HuH-7.5 (cell line): Measurements from ENCODE around the gene TMEM117.
"Not testable (repeated sequence)": the region's sequence is repeated elsewhere in the genome, so short reads cannot be mapped to it uniquely, and the experiment has no call there.

Experiments
- DNase-seq: peaks from one replicate; pipeline ENCODE4 v3.0.0; 2011; ENCODE audit warnings: low spot score

TMEM117 gene

GRCh38 chr12:44299524-44299923 is 463.6 kb downstream of the TMEM117 start:
- no peak for DNase-seq

DNA sequence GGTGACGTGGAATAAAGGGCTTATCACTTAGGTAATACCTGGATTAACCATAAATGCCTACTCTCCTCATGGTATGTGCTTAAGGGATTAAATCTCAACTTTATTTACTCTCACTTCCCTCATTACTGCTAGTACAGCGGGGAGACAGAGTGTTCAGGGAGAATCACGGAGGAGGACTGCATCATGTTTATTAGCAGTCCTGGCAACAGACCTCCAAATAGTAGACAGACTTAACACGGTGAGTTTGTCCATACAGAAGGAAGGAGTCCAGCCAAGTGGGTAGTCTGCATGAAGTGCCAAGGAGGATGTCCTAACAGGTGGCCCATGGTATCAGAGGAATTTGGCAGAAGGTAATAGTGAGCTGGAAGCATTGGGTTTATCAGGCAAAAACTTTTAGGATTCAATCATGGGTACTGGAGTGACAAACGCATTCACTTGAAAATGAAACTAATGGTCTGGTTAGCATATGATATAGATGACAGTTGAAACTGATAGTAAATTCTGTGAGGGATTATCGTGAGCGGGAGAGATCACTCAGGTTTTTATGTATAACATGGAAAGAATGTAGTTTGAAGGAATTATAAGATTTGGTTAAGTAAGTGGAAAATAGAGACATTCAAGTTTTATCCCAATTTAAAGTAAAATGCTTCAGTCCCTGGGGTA is 471.8 kb downstream of the TMEM117 start:
- DNase-seq, result no peak

GRCh38 chr12:44313188-44313587 is 477.3 kb downstream of the TMEM117 start:
- DNase-seq, result no peak

DNA sequence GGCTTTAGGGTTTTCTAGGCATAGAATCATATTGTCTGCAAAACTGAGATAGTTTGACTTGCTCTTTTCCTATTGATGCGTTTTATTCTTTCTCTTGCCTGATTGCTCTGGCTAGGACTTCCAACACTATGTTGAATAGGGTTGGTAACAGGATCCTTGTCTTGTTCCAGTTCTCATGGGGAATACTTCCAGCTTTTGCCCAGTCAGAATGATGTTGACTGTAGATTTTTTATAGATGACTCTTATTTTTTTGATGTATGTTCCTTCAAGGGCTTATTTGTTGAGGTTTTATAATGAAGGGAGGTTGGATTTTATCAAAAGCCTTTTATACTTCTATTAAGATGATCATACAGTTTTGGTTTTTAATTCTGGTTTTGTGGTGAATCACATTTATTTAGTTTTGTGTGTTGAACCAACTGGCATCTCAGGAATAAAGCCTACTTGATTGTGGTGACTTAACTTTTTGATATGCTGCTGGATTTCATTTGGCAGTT is 478.2 kb downstream of the TMEM117 start:
- no peak for DNase-seq

DNA sequence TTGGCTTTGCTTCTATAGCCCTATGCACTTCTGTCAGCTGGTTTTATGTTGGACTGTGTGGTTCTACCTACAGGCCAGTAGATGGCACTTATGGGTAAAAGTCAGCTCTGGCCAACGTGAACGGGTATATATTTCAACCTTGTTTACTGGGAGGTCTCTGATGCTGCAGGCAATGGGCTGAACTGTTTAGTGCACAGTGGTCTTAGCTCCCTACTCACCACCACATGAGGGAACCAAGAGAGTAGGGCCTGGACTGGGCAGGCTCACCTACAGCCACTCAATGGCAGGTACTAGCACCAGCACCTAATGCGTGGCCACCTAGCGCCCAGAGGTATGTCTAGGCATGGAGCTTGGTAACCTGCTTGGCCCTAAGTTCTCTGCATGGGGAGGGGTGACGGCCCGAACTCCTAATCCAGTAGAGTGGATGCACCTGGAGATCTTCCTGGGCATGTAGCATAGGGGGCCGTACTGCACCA is 481.8 kb downstream of the TMEM117 start:
- no peak for DNase-seq

- no peak for DNase-seq
Observed at GRCh38 chr12:44331269-44331668, 495.4 kb downstream of the TMEM117 start.

- DNase-seq, result no peak
Observed at GRCh38 chr12:44334347-44334746, 498.5 kb downstream of the TMEM117 start.

- no peak for DNase-seq
Observed at GRCh38 chr12:44335030-44335429, 499.1 kb downstream of the TMEM117 start.

GRCh38 chr12:44336577-44336976 is 500.7 kb downstream of the TMEM117 start:
- no peak for DNase-seq

- no peak for DNase-seq
Observed at GRCh38 chr12:44342371-44342770, 506.5 kb downstream of the TMEM117 start.

DNA sequence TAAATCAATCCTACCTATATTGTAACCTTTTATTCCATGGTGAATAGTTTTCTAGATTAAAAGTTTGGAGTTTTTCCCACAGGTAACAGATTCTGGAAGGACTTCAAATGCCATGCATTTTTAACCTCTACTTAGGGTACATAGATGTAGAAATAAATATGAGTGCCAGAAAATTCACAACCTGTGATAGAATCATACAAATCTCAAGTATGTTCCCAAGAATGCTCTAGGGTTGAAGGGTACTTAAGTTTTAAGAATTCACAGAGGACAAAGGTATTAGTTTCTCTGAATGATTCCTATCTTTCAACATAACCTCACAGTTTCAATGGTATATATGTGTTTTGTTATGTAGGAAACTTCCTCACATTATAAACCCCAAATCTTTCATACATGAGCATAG is 511.3 kb downstream of the TMEM117 start:
- DNase-seq, result no peak

- no peak for DNase-seq
Observed at GRCh38 chr12:44357494-44357893, 521.6 kb downstream of the TMEM117 start.

DNA sequence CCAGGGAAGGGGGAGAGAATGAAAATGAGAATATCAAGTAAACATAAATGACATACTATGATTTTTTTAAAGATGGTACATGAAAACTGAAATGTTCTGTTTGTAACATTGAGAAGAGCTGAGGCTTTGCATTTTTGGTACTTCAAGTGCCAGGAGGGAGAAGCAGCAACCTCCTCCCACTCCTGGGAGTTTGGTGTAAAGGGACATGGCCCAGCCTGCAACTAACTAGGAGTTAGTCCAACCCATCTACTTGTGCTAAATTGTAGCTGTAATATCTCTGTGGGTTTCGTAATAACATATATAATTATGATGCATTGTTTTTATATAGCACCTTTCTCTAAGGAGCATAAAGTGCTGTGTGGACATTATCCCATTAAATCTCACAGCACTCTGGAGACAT is 522.8 kb downstream of the TMEM117 start:
- DNase-seq, result no peak

DNA sequence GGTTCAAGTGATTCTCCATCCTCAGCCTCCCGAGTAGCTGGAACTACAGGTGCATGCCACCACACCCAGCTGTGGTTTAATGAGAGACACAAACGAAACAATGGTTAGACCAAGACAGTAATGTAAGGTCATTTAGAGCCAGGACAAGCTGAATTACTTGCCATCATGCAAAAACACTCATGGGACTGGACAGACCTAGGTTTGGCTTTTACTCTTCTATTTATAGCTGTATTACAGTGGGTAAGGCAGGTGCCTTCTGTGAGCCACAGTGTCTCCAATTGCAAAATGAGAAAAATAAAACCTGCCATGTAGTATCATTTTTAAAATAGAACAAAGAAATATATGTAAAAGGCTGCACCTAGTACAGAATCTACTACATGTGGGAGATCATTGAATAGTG is 527.1 kb downstream of the TMEM117 start:
- no peak for DNase-seq

DNA sequence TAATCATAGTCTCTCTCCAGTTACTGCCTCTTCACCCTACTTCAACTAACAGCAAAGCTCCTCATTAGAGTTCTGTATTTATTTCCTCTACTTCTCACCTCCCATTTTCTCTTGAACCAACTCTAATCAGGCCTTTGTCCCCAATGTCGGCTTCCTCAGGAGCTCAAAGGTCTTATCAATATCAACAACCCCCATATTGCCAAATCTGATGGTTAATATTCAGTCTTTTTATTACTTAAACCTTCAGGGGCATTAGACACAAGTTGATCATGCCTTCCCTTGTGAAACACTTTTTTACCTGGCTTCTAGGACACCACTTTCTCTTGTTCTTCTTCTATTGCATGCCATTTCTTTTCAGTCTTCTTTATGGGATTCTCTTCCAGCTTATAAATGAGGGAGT is 531.3 kb downstream of the TMEM117 start:
- no peak for DNase-seq

- DNase-seq, result no peak
Observed at GRCh38 chr12:44367916-44368315, 532.0 kb downstream of the TMEM117 start.

DNA sequence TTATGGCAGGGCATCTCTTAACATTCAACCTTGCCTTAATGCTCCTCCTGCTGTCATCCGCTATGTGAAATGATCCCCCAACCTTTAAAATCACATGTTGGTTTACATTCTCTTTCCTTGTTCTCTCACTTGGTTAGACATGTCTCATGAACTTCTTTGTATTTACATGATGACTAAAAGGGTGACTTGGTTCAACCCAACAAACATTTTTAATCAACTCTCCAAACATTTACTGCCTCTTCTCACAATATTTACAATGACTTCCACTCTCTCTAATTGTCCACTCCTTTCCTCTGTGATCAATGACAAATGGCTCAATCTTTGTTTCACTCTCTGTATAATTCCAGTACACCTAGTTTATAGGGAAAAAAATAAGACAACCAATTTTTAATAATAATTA is 534.1 kb downstream of the TMEM117 start:
- DNase-seq, result no peak

GRCh38 chr12:44370982-44371381 is 535.1 kb downstream of the TMEM117 start:
- no peak for DNase-seq

GRCh38 chr12:44372259-44372658 is 536.4 kb downstream of the TMEM117 start:
- DNase-seq, result no peak

DNA sequence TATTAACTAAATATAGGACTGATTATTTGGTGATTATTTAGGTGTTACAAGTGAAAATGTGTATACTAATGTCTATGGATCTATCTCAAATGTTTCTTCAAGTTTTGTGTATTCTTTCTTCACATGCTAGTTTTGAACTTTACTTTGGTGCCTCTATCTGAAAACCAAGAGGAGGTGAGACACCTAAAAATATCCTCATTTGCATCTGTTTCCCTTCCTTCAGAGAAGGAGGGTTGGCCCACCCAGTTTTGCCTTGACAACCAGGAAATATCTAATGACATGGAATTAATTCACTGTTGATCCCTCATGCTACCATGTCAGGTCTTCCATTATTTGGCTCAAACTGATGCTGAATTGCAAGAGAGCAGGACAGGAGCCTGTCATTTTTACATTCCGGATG is 539.8 kb downstream of the TMEM117 start:
- no peak for DNase-seq

DNA sequence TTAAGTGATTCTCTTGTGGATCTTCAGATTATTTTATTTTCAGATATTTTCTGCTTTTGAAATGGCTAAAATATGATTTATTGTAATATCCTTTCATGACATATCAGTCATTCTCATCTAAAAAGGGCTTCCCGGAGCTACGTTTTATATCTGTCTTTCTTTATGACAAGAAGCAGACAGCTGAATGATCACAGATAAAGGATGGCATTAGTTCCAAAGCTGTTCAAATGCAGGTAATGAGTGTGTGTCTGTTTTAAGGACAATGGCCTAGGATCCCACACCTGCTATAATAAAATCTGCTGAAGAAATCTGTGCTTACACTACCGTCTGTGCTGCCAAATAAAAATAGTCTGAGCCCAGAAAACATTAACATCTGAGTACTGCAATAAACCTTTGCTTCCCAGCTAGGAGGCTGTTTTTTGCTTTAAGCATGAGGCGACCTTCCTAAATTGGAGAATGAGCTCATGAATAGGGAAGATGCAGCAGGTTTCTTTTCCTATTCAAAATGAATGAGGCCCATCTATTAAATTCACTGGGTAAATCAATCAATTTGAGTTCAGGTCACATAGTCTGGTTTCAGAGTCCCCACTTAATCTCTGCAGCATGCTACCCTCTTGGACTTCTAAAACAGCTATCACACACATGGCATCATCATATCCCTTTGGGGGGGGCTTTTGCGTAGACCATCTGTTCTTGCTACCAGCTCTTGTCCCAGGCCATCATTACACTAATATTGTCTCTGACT is 541.7 kb downstream of the TMEM117 start:
- no peak for DNase-seq

GRCh38 chr12:44379113-44379512 is 543.2 kb downstream of the TMEM117 start:
- DNase-seq, result not testable (repeated sequence)

GRCh38 chr12:44379831-44380230 is 544.0 kb downstream of the TMEM117 start:
- DNase-seq, result no peak

- DNase-seq, result no peak
Observed at GRCh38 chr12:44380861-44381260, 545.0 kb downstream of the TMEM117 start.
